ENCODE measurements around the gene ABHD16B. TPM values are rescaled to one million over a fixed set of nuclear protein-coding genes. Genes with fewer than 3 reads are reported as not detected.

Gene ABHD16B
- total and polyA plus RNA-seq, 2 of the 13 experiments (the other 11 are each of a cell fraction or from before 2014, with no cell fraction given), result not detected

GRCh38 chr20:63896264-63897105 is 35.2 kb downstream of the ABHD16B start (continued):
- TF ChIP-seq HNF1A (IDR thresholded peaks at IDR 0.05; ENCODE audit: low read depth), result no peak
- TF ChIP-seq HNF1A (CRISPR knock-in tag; IDR thresholded peaks at IDR 0.05; ENCODE audit: borderline replicate concordance), result 0 out of 2 replicates have a peak, but pooled peaks have one; percentile 24
- no peak for TF ChIP-seq ZEB1 (IDR thresholded peaks at IDR 0.05; ENCODE audit: insufficient replicate concordance, low read depth)
- peak; percentile 83; the same call in 1 of the 2 replicates for TF ChIP-seq TBX3 (IDR thresholded peaks at IDR 0.05; ENCODE audit: borderline replicate concordance)
- TF ChIP-seq CBX5 (CRISPR knock-in tag; IDR thresholded peaks at IDR 0.05; ENCODE audit: borderline replicate concordance), result peak; percentile 19; the same call in 1 of the 2 replicates
- TF ChIP-seq SP5 (CRISPR knock-in tag; IDR thresholded peaks at IDR 0.05; ENCODE audit: borderline replicate concordance, low read depth), result peak; percentile 40; the same call in 1 of the 2 replicates
- no peak; the same call in 1 of the 2 replicates for TF ChIP-seq ZNF788 (CRISPR knock-in tag; IDR thresholded peaks at IDR 0.05; ENCODE audit: borderline replicate concordance)
- TF ChIP-seq MAX (IDR thresholded peaks at IDR 0.05), result peak; percentile 71
- no peak for TF ChIP-seq HNRNPK (IDR thresholded peaks at IDR 0.05; ENCODE audit: low read depth, low read length, poor library complexity, severe bottlenecking)
- peak; percentile 88; the same call in 1 of the 2 replicates for TF ChIP-seq CCDC6 (CRISPR knock-in tag; IDR thresholded peaks at IDR 0.05)
- TF ChIP-seq ZNF552 (CRISPR knock-in tag; IDR thresholded peaks at IDR 0.05; ENCODE audit: borderline replicate concordance), result no peak
- no peak for TF ChIP-seq ZBTB40 (IDR thresholded peaks at IDR 0.05)
- TF ChIP-seq ZBTB40 (CRISPR knock-in tag; IDR thresholded peaks at IDR 0.05), result no peak

All from HepG2 (cell line).